Activated CD8-positive, alpha-beta T cell treated with anti-CD3 and anti-CD28 coated beads for 36 hours (primary cell): ENCODE data around the gene GPR25. TPM values are rescaled to one million over a fixed set of nuclear protein-coding genes. Genes with fewer than 3 reads are reported as not detected.

ENCODE experiments used
- ATAC-seq: fragments of 200-7000 bp; cut with Tn5 transposase; one replicate; pipeline ENCODE4 v1.10.0; 2021; ENCODE audit warnings: mild to moderate bottlenecking, moderate library complexity
- CTCF ChIA-PET: fragments of 350-600 bp; sonication (Branson Sonifier 250); formaldehyde crosslinking; loops from one replicate; lab custom pipeline; 2021; ENCODE audit warnings: antibody characterized with exemption; lab: Charles Lee
- POLR2A ChIA-PET: fragments of 350-600 bp; sonication (Branson Sonifier 250); formaldehyde crosslinking; loops from one replicate; lab custom pipeline; 2021; ENCODE audit warnings: antibody characterized with exemption; lab: Charles Lee
- DNase-seq: peaks from one replicate; pipeline ENCODE4 v3.0.0-alpha.2; 2020
- H3K27ac Mint-ChIP-seq: one replicate; pipeline ENCODE4 v1.8.0; 2021; ENCODE audit warnings: mild to moderate bottlenecking, mixed read lengths
- H3K27me3 Mint-ChIP-seq: one replicate; pipeline ENCODE4 v1.8.0; 2021; ENCODE audit warnings: mixed read lengths
- H3K36me3 Mint-ChIP-seq: one replicate; pipeline ENCODE4 v1.8.0; 2021; ENCODE audit warnings: low read depth, mixed read lengths
- H3K4me1 Mint-ChIP-seq: one replicate; pipeline ENCODE4 v1.8.0; 2021; ENCODE audit warnings: low read depth, mixed read lengths
- H3K4me3 Mint-ChIP-seq: one replicate; pipeline ENCODE4 v1.8.0; 2021; ENCODE audit warnings: mild to moderate bottlenecking, moderate library complexity, mixed read lengths
- H3K9me3 Mint-ChIP-seq: one replicate; pipeline ENCODE4 v1.8.0; 2021; ENCODE audit warnings: mixed read lengths
- CTCF ChIP-seq: fragments of 200-600 bp; IDR thresholded peaks from one replicate; pipeline ENCODE4 v1.8.0; 2022; ENCODE audit warnings: antibody characterized with exemption, mild to moderate bottlenecking
- intact Hi-C: fragments of 100-400 bp; cut with micrococcal nuclease; formaldehyde crosslinking; loops from one replicate; pipeline ENCODE4 v1.10.0; 2022
- total RNA-seq, 2 experiments: library from RNA; stranded (reverse); gene quantifications; one replicate each; pipeline ENCODE4 v1.2.3, GENCODE V29; 2021

GPR25 gene
- total RNA-seq, 2 experiments from 2014 or later: 0.29 to 0.34 TPM

DNA sequence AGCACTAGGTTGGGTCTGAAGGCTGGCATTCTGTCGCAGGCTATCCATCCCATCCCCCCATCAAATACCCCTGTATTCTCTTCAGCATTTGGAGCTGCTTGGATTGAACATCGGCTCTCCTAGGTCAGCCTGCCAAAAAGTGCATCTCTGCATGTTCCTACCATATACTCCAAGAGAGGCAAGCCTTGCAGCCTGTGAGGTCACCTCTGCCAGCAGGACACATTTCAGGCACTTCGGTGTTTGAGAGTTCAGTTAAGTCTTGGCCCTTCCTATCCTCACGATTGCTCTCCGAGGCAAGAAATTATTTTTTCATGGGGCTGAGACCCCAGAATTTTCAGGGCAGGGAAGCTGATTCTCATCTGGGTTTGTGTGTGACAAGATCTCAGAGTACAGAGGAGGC, 2.6 kb downstream of the GPR25 start:
- intact Hi-C loops: no loop called here
- ATAC-seq (no peak), DNase-seq (no peak)
- Mint-ChIP-seq H3K27ac (no peak overlapping the region), H3K4me3 (no peak overlapping the region), H3K4me1 (peaks cover 44% of the 10 kb centered on the region), H3K27me3 (peaks cover 47% of the 10 kb centered on the region), H3K9me3 (no peaks in the 10 kb centered on the region), H3K36me3 (no peaks in the 10 kb centered on the region)
- ChIA-PET POLR2A (interaction anchor here (1.3 kb wide), 2 partner anchors 9 to 13 kb away, joined by 4 to 7 read pairs; no protein-coding TSS in a partner anchor), CTCF (interaction anchor here (0.8 to 1.2 kb wide), 2 partner anchors 96 to 104 kb away, joined by 3 read pairs; no protein-coding TSS in a partner anchor)
- TF ChIP-seq CTCF: no peak

DNA sequence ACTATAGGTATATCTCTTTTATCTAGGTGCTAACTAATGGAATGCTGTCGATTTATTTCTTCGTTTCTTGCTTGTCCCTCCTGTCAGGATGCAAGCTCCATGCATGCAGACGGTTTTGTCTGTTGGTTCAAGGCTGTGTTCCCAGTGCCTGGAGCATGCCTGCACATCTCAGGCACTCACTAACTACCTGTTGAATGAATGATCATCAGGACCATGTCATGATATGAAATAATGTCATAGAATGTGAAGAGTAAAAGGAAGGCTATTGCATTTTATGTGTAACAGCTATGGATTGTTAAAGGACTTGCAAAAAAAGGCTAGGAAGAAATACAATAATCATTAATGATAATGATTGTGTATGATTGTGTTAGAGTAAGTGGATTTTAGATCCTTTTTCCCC, 4.2 kb downstream of the GPR25 start:
- no peak overlapping the region for H3K4me3 Mint-ChIP-seq
- CTCF ChIA-PET: interaction anchor here (0.7 to 2.3 kb wide), 4 partner anchors 11 to 143 kb away, joined by 5 to 12 read pairs (median 6); no protein-coding TSS in a partner anchor
- DNase-seq (no peak), ATAC-seq (no peak)
- H3K36me3 Mint-ChIP-seq: no peaks in the 10 kb centered on the region
- H3K27me3 Mint-ChIP-seq: peaks cover 33% of the 10 kb centered on the region
- no peak overlapping the region for H3K27ac Mint-ChIP-seq
- no peaks in the 10 kb centered on the region for H3K9me3 Mint-ChIP-seq
- no peak for TF ChIP-seq CTCF
- POLR2A ChIA-PET: interaction anchor here (0.7 to 2.1 kb wide), 5 partner anchors 10 to 207 kb away, joined by 3 to 8 read pairs (median 3); partner anchors contain the start of gene DDX59
- peaks cover 35% of the 10 kb centered on the region for H3K4me1 Mint-ChIP-seq
- intact Hi-C loops: no loop called here

DNA sequence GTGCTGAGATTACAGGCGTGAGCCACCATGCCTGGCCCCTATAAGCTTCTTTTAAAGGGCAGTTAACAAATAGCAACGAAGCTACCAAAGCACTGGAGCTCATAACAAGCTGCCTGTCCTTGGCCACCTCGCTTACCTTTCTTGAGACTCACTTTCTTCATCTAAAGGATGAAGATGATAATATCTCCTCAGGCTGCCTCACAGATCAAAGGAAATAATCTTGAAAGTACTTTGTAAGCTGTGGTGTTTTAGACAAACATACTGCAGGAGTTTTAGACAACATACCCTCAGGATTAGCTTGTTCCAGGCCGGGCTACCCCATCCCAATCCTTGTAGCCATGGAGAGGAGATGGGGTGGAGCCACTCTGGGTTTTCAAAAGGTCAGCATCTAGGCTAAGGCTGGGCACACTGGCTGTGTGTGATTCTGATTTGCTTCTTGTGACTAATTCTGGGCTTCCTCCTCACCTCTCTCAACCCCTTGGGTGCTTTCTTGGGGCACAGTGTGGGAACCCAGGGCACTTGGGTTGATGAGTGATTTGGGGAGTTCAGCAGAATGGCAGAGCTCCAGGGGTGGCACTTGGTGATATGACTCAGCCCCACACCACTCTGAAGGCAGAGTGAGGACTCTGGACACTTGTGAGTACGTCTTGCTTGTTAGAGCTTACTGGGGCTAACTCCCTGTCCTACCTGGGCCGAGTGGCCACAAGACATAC, 5.2 kb downstream of the GPR25 start:
- peak; percentile 83 for ATAC-seq
- TF ChIP-seq CTCF: no peak
- CTCF ChIA-PET: interaction anchor here (1.0 to 2.3 kb wide), 7 partner anchors 10 to 256 kb away, joined by 3 to 12 read pairs (median 6); no protein-coding TSS in a partner anchor
- intact Hi-C loops: no loop called here
- no peak overlapping the region for H3K4me3 Mint-ChIP-seq
- peak; percentile 83 for DNase-seq
- H3K36me3 Mint-ChIP-seq: no peaks in the 10 kb centered on the region
- H3K27ac Mint-ChIP-seq: no peak overlapping the region
- peaks cover 29% of the 10 kb centered on the region for H3K27me3 Mint-ChIP-seq
- H3K4me1 Mint-ChIP-seq: peaks cover 32% of the 10 kb centered on the region
- H3K9me3 Mint-ChIP-seq: no peaks in the 10 kb centered on the region
- POLR2A ChIA-PET: interaction anchor here (0.8 to 3.4 kb wide), 6 partner anchors 9 to 204 kb away, joined by 3 to 29 read pairs (median 4); no protein-coding TSS in a partner anchor

GRCh38 chr1:200880212-200880611, 7.4 kb downstream of the GPR25 start:
- DNase-seq: peak; percentile 59
- Mint-ChIP-seq H3K4me3 (no peak overlapping the region), H3K36me3 (no peaks in the 10 kb centered on the region), H3K27me3 (peaks cover 14% of the 10 kb centered on the region), H3K9me3 (no peaks in the 10 kb centered on the region), H3K4me1 (peaks cover 29% of the 10 kb centered on the region), H3K27ac (no peak overlapping the region)
- intact Hi-C loops: no loop called here
- ChIA-PET POLR2A (interaction anchor here (0.6 to 3.4 kb wide), 3 partner anchors 8 to 1790 kb away, joined by 3 to 29 read pairs (median 3); no protein-coding TSS in a partner anchor), CTCF (interaction anchor here (0.9 to 2.0 kb wide), 3 partner anchors 9 to 140 kb away, joined by 3 to 6 read pairs (median 4); no protein-coding TSS in a partner anchor)
- ATAC-seq: peak; percentile 58
- TF ChIP-seq CTCF: no peak

- no peaks in the 10 kb centered on the region for H3K36me3 Mint-ChIP-seq
- H3K4me3 Mint-ChIP-seq: no peak overlapping the region
- H3K4me1 Mint-ChIP-seq: peaks cover 35% of the 10 kb centered on the region
- H3K9me3 Mint-ChIP-seq: no peaks in the 10 kb centered on the region
- intact Hi-C loops: no loop called here
- no peak overlapping the region for H3K27ac Mint-ChIP-seq
- POLR2A ChIA-PET: no interaction called here
- peaks cover 1% of the 10 kb centered on the region for H3K27me3 Mint-ChIP-seq
- DNase-seq (no peak), ATAC-seq (no peak)
- TF ChIP-seq CTCF: no peak
- CTCF ChIA-PET: no interaction called here
These were observed 10.3 kb downstream of the GPR25 start for GRCh38 chr1:200883118-200883517.
